Endothelial cell of umbilical vein (primary cell): ENCODE data around the gene FOXP1.

Experiments used
- CTCF ChIP-seq, 2 donors: IDR thresholded peaks; 1 replicate in 1 of 2; 2 replicates in 1 of 2; pipeline ENCODE4 v1.5.1; 2011; ENCODE audit warnings: low read length in 2 of 2, mild to moderate bottlenecking in 2 of 2, moderate library complexity in 2 of 2, control low read depth in 1 of 2, inconsistent platforms in 1 of 2, low read depth in 1 of 2; ENCODE audit not compliant: insufficient read depth in 1 of 2; ENCODE audit errors: extremely low read depth in 1 of 2
- EZH2 ChIP-seq: IDR thresholded peaks from 2 replicates; pipeline ENCODE4 v1.6.1; 2012; ENCODE audit warnings: borderline replicate concordance, low read depth, mild to moderate bottlenecking, moderate library complexity, low read length, inconsistent platforms; ENCODE audit not compliant: severe bottlenecking
- FOS ChIP-seq: IDR thresholded peaks from 2 replicates; pipeline ENCODE4 v1.6.1; 2011; ENCODE audit warnings: mild to moderate bottlenecking, low read length, moderate library complexity, borderline replicate concordance; ENCODE audit not compliant: insufficient read depth
- GATA2 ChIP-seq: IDR thresholded peaks from 2 replicates; pipeline ENCODE4 v1.7.0; 2011; ENCODE audit warnings: low read depth, mild to moderate bottlenecking, moderate library complexity, mixed read lengths, low read length; ENCODE audit not compliant: insufficient read length, insufficient read depth
- JUN ChIP-seq: IDR thresholded peaks from 2 replicates; pipeline ENCODE4 v1.6.1; 2011; ENCODE audit warnings: borderline replicate concordance, low read depth; ENCODE audit not compliant: insufficient read length, insufficient read depth
- MAX ChIP-seq: IDR thresholded peaks from 2 replicates; pipeline ENCODE4 v1.6.1; 2011; ENCODE audit not compliant: insufficient read depth, insufficient read length
- MYC ChIP-seq: IDR thresholded peaks from one replicate; pipeline ENCODE4 v1.6.1; 2011; ENCODE audit warnings: mild to moderate bottlenecking, low read depth, low read length
- POLR2A ChIP-seq: IDR thresholded peaks from 2 replicates; pipeline ENCODE4 v1.6.1; 2012; ENCODE audit warnings: low read depth, mild to moderate bottlenecking, control low read depth, low read length
- POLR2AphosphoS5 ChIP-seq: IDR thresholded peaks from 2 replicates; pipeline ENCODE4 v1.6.1; 2012; ENCODE audit warnings: low read depth, mild to moderate bottlenecking, control low read depth, low read length, moderate library complexity; ENCODE audit not compliant: insufficient read depth

- no peak for TF ChIP-seq POLR2A
- no peak for TF ChIP-seq GATA2
- no peak for TF ChIP-seq CTCF (IDR thresholded peaks at IDR 0.05; ENCODE audit: extremely low read depth in 1 of 2, insufficient read depth in 1 of 2, low read depth in 1 of 2, low read length in 2 of 2)
- no peak for TF ChIP-seq POLR2AphosphoS5
- TF ChIP-seq FOS = no peak
- TF ChIP-seq MAX = no peak
- TF ChIP-seq MYC = no peak
- no peak for TF ChIP-seq EZH2
- no peak for TF ChIP-seq JUN
Measured at GRCh38 chr3:71585131-71585530, 1.6 kb upstream of the FOXP1 start.
